Measurements from ENCODE around the gene SCG5.

The SCG5 gene

GRCh38 chr15:32675466-32675865 lies 34.0 kb downstream of the SCG5 start:
- no peak overlapping the region for H3K4me2 ChIP-seq (ENCODE audit: low read depth, low read length)
- H3K4me1 ChIP-seq (ENCODE audit: low read length): no peaks in the 10 kb centered on the region
- TF ChIP-seq CTCF (IDR thresholded peaks at IDR 0.05; ENCODE audit: low read length) (no peak), EZH2 (optimal IDR thresholded peaks at IDR 0.05; ENCODE audit: low read depth, low read length) (no peak), EZH2phosphoT487 (IDR thresholded peaks at IDR 0.05; ENCODE audit: low read length) (no peak)
- no peaks in the 10 kb centered on the region for H3K27me3 ChIP-seq (replicated peaks; ENCODE audit: insufficient read depth, low read length)
- no peaks in the 10 kb centered on the region for H3K36me3 ChIP-seq (replicated peaks; ENCODE audit: insufficient read depth, low read length)
- H3K9ac ChIP-seq (ENCODE audit: low read length): no peak overlapping the region
- no peak overlapping the region for H3K4me3 ChIP-seq (ENCODE audit: low read length)
- no peaks in the 10 kb centered on the region for H3K9me3 ChIP-seq (replicated peaks; ENCODE audit: insufficient read depth, low read length)
- no peak for DNase-seq
- no peaks in the 10 kb centered on the region for H4K20me1 ChIP-seq (ENCODE audit: insufficient read depth, low read length)
- no peaks in the 10 kb centered on the region for H3K9me2 ChIP-seq (replicated peaks; ENCODE audit: insufficient read depth, low read length)
- H3K79me2 ChIP-seq (ENCODE audit: low read length): no peaks in the 10 kb centered on the region
- H3F3A ChIP-seq (ENCODE audit: insufficient read depth, low read length): no peaks in the 10 kb centered on the region
- no peak overlapping the region for H2AFZ ChIP-seq (ENCODE audit: low read length)
- no peak overlapping the region for H3K27ac ChIP-seq (ENCODE audit: low read length)

- no peak overlapping the region for H3K4me2 ChIP-seq (ENCODE audit: low read depth, low read length)
- H2AFZ ChIP-seq (ENCODE audit: low read length): no peak overlapping the region
- no peaks in the 10 kb centered on the region for H3K27me3 ChIP-seq (replicated peaks; ENCODE audit: insufficient read depth, low read length)
- no peaks in the 10 kb centered on the region for H3K9me3 ChIP-seq (replicated peaks; ENCODE audit: insufficient read depth, low read length)
- no peaks in the 10 kb centered on the region for H4K20me1 ChIP-seq (ENCODE audit: insufficient read depth, low read length)
- no peak overlapping the region for H3K27ac ChIP-seq (ENCODE audit: low read length)
- H3K4me3 ChIP-seq (ENCODE audit: low read length): no peak overlapping the region
- H3K79me2 ChIP-seq (ENCODE audit: low read length): no peaks in the 10 kb centered on the region
- no peaks in the 10 kb centered on the region for H3K36me3 ChIP-seq (replicated peaks; ENCODE audit: insufficient read depth, low read length)
- TF ChIP-seq EZH2 (optimal IDR thresholded peaks at IDR 0.05; ENCODE audit: low read depth, low read length) (no peak), EZH2phosphoT487 (IDR thresholded peaks at IDR 0.05; ENCODE audit: low read length) (no peak)
- no peaks in the 10 kb centered on the region for H3K9me2 ChIP-seq (replicated peaks; ENCODE audit: insufficient read depth, low read length)
- no peaks in the 10 kb centered on the region for H3F3A ChIP-seq (ENCODE audit: insufficient read depth, low read length)
- no peak overlapping the region for H3K9ac ChIP-seq (ENCODE audit: low read length)
- no peaks in the 10 kb centered on the region for H3K4me1 ChIP-seq (ENCODE audit: low read length)
- DNase-seq: no peak
Observed at GRCh38 chr15:32676169-32676568, 34.7 kb downstream of the SCG5 start.

- H3K79me2 ChIP-seq (ENCODE audit: low read length): no peaks in the 10 kb centered on the region
- no peaks in the 10 kb centered on the region for H3F3A ChIP-seq (ENCODE audit: insufficient read depth, low read length)
- H3K9me3 ChIP-seq (replicated peaks; ENCODE audit: insufficient read depth, low read length): no peaks in the 10 kb centered on the region
- no peak overlapping the region for H3K4me3 ChIP-seq (ENCODE audit: low read length)
- TF ChIP-seq EZH2 (optimal IDR thresholded peaks at IDR 0.05; ENCODE audit: low read depth, low read length) (no peak), EZH2phosphoT487 (IDR thresholded peaks at IDR 0.05; ENCODE audit: low read length) (no peak), CTCF (IDR thresholded peaks at IDR 0.05; ENCODE audit: low read length) (no peak)
- H4K20me1 ChIP-seq (ENCODE audit: insufficient read depth, low read length): no peaks in the 10 kb centered on the region
- no peak overlapping the region for H3K27ac ChIP-seq (ENCODE audit: low read length)
- H2AFZ ChIP-seq (ENCODE audit: low read length): no peak overlapping the region
- no peaks in the 10 kb centered on the region for H3K36me3 ChIP-seq (replicated peaks; ENCODE audit: insufficient read depth, low read length)
- no peak for DNase-seq
- H3K9ac ChIP-seq (ENCODE audit: low read length): no peak overlapping the region
- H3K9me2 ChIP-seq (replicated peaks; ENCODE audit: insufficient read depth, low read length): no peaks in the 10 kb centered on the region
- no peaks in the 10 kb centered on the region for H3K4me1 ChIP-seq (ENCODE audit: low read length)
- H3K27me3 ChIP-seq (replicated peaks; ENCODE audit: insufficient read depth, low read length): no peaks in the 10 kb centered on the region
- H3K4me2 ChIP-seq (ENCODE audit: low read depth, low read length): no peak overlapping the region
Observed at GRCh38 chr15:32677238-32677750, 35.8 kb downstream of the SCG5 start.

- DNase-seq: no peak
- no peaks in the 10 kb centered on the region for H3K79me2 ChIP-seq (ENCODE audit: low read length)
- H4K20me1 ChIP-seq (ENCODE audit: insufficient read depth, low read length): no peaks in the 10 kb centered on the region
- H3K4me3 ChIP-seq (ENCODE audit: low read length): no peak overlapping the region
- no peak overlapping the region for H3K4me2 ChIP-seq (ENCODE audit: low read depth, low read length)
- H3K27me3 ChIP-seq (replicated peaks; ENCODE audit: insufficient read depth, low read length): no peaks in the 10 kb centered on the region
- no peaks in the 10 kb centered on the region for H3K4me1 ChIP-seq (ENCODE audit: low read length)
- no peak overlapping the region for H3K27ac ChIP-seq (ENCODE audit: low read length)
- no peaks in the 10 kb centered on the region for H3K36me3 ChIP-seq (replicated peaks; ENCODE audit: insufficient read depth, low read length)
- no peaks in the 10 kb centered on the region for H3F3A ChIP-seq (ENCODE audit: insufficient read depth, low read length)
- no peak for TF ChIP-seq EZH2 (optimal IDR thresholded peaks at IDR 0.05; ENCODE audit: low read depth, low read length)
- no peak for TF ChIP-seq CTCF (IDR thresholded peaks at IDR 0.05; ENCODE audit: low read length)
- TF ChIP-seq EZH2phosphoT487 (IDR thresholded peaks at IDR 0.05; ENCODE audit: low read length): no peak
- no peak overlapping the region for H3K9ac ChIP-seq (ENCODE audit: low read length)
- no peak overlapping the region for H2AFZ ChIP-seq (ENCODE audit: low read length)
- no peaks in the 10 kb centered on the region for H3K9me3 ChIP-seq (replicated peaks; ENCODE audit: insufficient read depth, low read length)
- no peaks in the 10 kb centered on the region for H3K9me2 ChIP-seq (replicated peaks; ENCODE audit: insufficient read depth, low read length)
Observed at GRCh38 chr15:32679298-32679690, 37.8 kb downstream of the SCG5 start.
